HG03432 (cell line): ENCODE data around the gene OR2T27.
"Not testable (repeated sequence)": the region's sequence is repeated elsewhere in the genome, so short reads cannot be mapped to it uniquely, and the experiment has no call there.

Experiments
- ATAC-seq: cut with Tn5 transposase; IDR thresholded peaks from one replicate; pipeline ENCODE4 v1.9.1; 2021; ENCODE audit warnings: mild to moderate bottlenecking, moderate library complexity; ENCODE audit not compliant: unreplicated experiment

Gene OR2T27, protein sequence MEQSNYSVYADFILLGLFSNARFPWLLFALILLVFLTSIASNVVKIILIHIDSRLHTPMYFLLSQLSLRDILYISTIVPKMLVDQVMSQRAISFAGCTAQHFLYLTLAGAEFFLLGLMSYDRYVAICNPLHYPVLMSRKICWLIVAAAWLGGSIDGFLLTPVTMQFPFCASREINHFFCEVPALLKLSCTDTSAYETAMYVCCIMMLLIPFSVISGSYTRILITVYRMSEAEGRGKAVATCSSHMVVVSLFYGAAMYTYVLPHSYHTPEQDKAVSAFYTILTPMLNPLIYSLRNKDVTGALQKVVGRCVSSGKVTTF

DNA sequence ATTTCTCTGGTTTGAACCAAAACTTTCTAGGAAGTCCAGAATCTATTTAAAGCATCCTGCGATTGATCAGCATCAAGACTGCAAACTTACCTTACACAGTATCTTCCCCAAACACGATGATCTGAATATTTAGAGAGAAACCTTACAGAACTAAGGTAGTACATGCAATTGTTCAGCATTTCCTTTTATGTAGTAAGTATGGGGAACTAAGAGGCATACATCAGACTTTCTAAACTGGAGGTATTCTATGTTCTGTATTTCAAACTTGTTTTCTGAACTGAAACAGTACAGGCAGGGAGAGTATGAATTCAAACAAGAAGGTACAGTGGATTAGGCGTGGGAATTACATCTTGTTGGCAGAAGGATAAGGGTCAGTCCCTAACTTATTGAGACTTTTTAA, at the start of gene OR2T27:
TSS of gene OR2T27 (minus strand) at position 175 of the 400 bp plus-strand sequence. CDS start 4,644 bp downstream, outside the sequence.
- peak; percentile 70 for ATAC-seq

DNA sequence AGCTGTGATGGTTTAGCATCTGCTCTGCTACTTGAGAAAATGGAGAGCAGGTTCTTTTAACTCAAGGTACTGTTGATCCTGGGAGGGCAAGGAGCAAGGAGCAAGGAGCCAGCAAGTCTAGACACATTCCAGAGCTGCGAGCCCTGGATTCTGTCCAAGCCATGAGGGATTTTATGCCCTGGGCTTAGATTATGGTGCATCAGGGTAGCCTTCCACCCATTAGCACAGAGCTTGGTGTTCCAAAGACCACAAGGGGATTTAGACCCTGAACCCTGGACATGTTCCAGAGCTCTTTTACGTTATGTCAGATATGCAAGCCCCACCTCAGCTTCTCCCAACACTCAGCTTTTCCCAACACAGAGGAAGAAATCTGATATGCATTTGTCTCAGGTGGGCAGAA, 49.3 kb upstream of the OR2T27 start:
- no peak for ATAC-seq

DNA sequence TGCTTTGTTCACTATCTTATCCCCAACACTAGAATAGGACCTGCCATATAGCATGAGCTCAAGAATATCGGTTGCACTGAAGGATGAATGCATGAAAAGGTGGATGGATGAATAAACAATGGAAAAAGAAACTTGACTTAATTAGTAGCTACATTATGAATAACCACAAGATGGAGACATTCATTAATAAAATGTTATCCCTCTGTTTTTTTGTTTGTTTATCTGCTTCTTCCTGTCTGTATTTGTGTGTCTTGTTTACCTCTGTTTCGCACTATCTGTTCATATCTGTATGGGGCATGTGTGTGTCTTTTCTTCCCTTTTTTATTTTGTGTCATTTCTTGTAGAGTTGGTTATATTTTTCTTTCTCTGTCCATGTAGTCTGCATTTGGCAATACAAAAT, 48.3 kb upstream of the OR2T27 start:
- no peak for ATAC-seq

DNA sequence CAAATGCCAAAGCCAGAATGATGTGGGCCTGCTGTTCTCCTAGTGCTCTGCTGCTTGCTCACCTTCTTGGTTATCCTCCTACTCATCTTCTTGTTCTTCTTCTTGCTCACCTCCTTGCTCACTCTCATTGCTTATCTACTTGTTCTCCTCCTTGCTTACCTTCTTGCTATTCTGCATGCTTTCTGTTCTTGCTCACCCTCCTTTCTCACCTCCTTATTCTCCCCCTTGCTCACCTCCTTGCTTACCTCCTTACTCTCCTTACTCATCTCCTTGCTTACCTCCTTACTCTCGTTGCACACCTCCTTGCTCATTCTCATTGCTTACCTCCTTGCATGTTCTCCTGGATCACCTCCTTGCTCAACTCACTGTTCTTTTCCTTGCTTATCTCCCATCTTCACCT, 47.4 kb upstream of the OR2T27 start, which contains the start of gene OR14I1:
TSS of gene OR14I1 (minus strand) at position 53 of the 400 bp plus-strand sequence.
- ATAC-seq, result no peak

DNA sequence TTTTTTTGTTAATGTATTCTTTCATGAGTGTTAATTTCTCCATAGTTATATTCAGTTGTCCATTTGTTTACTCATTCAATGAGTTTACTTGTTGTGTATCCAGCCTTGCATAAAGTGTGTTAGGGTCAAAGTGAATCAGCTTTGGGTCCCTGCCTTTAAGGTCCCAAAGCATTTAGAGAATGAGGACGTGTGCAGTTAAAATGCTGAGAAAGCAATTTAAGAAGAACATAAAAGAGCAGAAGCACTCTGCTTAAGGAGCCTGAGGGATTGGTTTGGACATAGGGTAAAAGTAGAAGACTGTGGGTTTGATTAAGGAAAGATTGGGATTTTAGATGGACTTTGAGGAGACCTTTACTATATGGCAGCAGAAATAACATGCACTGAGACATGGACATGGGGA, 43.8 kb upstream of the OR2T27 start:
- ATAC-seq, result no peak

DNA sequence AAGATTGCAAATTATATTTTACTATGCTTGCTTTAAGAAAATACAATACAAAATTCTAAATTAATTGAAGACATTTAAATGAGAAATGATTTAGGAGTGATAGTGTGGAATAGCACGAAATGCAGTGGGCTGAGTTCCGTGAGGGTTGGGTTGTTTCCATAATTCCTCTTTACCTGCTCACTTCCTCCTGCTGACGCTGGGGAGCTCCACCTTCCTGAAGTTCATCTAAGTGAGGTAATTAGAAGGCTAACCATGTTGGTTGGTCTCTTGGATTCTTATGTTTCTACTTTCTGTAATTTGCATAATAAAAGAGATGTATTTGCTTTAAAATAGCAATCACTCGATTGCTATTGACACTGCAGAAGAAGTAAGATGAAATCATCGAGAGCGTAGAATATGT, 42.6 kb upstream of the OR2T27 start:
- no peak for ATAC-seq

DNA sequence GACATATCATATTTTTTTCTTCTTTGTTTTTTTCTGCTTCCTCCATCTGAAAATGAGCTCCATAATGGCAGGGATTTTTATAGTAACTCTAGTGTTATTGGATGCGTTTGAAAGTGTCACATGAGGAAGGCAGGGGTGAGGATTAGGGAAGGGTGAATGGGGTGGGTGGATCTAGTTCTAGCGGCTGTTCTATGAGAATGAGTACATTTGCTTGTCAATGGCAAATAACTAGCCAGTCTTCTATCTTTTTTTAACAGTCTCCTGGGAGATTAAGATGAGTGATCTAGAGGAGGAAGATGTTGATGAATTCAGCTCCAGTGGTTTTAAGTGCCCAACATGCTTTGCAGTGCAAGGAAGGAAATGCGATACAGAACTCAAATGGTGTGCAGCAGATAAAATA, 41.4 kb upstream of the OR2T27 start:
- ATAC-seq, result no peak

DNA sequence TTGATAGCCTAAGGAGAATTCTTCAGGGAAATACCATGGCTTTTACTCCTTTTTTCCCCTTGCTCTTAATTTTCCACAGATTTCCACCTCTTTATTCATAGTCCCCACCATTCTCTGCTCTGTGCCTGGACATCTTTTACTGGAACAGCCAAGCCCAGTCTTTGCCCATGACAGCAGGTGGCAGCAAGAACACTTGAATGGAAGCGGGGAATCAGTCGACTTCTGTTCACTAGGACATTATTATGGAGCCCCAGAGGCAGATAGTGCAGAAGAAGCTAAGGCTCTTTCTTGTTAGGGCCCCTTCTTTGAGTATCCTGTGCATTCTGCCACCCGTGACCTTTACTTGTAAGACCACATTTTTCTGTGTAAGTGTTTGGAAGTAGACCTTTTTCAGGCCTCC, 40.9 kb upstream of the OR2T27 start:
- ATAC-seq, result peak; percentile 55

DNA sequence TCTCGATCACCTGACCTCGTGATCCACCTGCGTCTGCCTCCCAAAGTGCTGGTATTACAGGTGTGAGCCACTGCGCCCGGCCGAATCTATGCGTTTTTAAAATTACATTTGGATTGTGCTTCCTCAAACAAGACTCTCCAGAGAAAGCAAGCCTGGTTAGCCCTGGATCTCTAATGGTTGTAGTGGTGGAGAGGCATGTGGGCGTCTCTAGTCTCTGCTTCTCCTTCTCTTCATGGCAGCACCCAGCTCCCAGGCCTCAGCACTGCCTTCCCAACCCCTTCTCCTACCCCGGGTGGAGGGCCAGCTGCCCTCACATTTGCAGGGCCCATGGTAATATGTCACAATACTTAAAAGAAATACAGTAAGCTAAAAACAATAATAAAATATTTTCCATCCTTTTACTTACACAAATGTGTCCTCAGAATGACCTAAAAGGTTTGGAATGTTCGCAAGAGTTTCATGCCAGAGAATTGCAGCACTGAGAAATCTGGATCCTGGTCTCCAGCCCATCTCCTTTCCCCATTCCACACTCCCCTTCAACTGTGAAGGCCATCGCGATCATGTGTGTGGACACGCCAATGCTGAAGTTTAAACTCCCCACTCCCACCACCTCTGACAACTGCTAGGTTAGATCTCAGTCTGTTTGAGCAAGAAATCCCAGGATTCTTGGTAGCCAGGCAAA, 40.3 kb upstream of the OR2T27 start:
- ATAC-seq, result no peak

DNA sequence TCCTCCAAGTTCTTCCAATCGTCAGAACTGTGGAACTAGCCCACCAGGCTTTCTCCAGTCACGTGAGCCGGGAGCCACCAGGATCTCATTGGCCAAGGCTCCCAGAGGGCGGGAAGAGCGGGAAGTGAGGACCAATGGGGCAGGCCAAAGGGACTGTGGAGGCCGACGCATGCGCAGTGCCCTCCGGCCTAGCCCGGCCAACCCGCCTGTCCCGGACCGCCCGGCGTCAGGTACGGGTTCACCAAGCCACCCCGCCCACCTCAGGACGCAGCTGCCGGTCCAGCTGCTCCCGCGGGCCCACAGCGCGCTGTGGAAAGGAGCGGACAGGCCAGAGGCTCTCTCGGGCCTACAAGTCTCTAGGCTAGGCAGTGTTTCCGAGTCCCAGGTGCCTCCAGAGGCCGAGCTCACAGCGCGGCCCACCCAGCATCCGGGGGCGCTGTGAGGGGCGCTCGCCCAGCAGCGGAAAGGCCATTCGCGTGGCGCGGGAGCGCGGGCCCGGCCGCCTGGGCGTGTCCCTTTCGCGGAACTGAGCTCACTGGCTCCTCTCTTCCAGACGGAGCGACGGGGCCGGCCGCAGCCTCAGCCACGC, 36.3 kb upstream of the OR2T27 start:
- ATAC-seq, result no peak

DNA sequence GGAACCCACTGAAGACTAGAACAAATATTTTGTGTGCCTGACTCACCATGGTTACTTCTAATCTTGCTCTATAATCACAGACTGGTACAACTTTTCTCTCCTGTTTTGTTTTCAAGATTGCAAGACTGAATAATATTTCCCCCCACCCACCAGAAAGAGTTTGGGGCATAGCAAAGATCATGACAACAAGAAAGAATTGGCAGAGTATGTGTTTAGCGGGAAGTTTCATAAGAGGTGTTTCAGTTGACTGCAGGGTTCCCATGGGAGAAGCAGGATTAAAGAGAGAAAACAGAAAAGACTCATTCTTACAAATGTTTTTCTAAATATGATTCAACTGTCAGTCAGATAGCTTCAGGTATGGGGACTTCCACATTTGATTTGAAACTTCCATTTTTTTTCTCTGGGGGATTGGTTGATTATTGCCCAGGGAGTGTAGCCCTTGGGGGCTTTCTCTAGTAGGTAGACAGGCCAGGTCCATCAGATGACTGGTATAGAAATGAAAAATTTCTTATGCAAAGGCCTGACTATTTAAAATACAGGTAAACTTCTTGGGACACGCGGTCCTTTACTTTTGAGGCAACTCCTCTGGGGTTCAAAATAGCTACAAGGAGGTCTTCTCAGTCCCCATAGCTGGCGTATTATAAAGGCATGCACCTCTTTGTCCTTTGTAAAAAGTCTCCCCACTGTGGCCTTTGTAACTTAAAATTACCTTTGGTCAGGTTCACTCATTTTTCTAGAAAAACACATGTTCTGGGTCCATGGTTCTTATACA, 33.4 kb upstream of the OR2T27 start:
- ATAC-seq, result peak; percentile 79

DNA sequence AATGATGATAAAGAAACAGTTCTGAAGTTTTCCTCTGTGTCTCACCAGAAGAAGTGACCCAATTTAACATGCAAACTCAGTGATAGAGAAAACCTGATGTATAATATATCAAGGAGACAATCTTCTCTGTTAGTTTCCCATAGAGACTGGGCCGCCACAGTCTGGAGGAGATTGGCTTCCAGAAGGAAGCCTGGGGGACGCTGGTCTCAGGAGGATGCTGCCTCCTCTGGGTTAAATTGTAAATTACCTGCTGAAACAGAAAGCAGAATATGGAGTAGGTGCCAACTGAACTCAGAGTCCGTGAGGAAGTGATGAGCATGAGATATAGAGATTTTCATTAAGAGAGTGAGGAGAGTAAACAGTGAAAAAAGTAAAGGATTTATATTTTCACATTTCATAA, 31.5 kb upstream of the OR2T27 start:
- peak; percentile 78 for ATAC-seq

DNA sequence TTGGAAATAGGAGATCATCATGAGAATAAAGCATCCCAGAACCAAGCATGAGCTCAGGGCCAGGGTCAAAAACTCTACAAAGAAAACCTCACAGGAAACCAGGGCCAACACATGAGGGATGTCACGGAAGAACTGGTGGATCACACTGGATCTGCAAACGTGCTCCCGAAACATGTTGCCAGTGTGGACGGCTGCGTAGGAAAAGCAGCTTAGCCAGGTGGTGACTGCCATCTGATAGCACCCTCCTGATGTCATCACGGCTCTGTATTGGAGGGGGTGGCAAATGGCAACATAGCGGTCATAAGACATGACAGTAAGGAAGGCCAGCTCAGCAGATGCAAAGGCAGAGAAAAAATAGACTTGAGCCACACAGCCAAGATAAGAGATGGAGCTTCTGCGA, 26.3 kb upstream of the OR2T27 start:
- ATAC-seq, result no peak

DNA sequence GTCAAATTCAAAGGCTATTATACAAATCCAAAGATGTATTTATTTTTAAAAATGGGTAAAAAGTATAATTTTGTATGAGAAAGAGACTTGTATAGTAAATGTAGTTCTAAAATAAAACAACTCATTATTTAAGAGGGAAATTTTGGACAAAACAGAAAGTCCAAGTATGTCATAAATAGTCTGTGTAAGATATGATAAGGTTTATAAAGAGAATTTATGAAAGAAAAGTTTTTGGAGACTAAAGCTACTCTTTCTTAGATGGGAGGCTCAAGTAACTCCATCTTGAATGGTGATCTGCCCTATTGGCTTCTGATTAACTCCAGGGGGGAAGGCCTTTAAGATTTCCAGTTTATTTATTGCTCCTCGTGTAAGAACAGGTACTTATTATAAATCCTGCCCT, 14.7 kb upstream of the OR2T27 start:
- no peak for ATAC-seq

DNA sequence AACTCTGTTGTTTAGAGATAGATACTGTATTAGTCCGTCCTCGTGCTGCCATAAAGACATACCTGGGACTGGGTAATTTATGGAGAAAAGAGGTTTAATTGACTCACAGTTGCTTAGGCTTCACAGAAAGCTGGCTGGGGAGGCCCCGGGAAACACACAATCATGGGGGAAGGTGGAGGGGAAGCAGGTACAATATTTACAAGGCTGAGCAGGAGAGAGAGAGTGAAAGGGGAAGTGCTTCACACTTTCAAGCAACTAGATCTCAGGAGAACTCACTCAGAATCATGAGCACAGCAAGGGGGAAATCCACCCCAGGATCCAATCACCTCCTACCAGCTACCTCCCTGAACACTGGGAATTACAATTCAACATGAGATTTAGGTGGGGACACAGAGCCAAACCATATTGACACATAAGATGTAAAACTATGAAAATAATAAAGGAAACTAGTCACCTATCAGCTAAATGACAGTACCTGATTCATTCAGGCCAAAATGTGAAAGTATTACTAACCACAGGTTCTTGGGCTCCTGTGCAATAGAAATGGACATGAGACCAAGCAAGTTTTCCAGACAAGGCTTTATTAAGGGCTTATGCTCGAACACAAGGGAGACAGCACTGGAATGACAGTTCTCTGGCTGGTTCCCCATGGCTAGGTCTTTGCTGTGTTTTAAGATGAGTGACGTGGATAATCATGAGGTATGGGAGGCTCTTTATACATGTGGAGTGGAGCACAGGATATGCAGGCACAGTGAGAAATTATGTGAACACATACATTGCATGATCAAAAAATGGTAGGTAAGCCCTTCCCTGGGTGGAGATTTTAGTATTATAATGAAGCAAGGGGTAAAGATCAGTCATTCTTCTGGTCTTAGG, 8.4 kb upstream of the OR2T27 start:
- peak; percentile 97 for ATAC-seq

DNA sequence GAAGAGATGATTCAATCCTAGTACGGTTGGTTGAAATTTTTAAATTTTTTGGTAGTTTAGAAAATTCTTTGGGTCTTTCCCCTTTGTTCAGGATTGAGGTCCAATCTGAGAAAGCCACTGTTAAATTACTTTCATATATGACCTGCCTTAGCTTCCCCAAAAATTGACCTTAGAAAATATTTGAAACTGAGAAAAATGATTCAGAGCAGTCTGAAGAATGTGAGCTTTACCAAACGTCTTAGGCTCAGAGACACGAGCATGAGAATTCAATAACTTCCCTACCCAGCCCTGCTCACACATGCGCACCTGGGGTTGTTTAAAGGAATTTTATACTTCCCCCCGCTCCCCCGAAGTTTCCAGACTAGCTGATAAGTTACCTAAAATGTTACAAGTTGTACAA, 1.5 kb upstream of the OR2T27 start:
- peak; percentile 61 for ATAC-seq

DNA sequence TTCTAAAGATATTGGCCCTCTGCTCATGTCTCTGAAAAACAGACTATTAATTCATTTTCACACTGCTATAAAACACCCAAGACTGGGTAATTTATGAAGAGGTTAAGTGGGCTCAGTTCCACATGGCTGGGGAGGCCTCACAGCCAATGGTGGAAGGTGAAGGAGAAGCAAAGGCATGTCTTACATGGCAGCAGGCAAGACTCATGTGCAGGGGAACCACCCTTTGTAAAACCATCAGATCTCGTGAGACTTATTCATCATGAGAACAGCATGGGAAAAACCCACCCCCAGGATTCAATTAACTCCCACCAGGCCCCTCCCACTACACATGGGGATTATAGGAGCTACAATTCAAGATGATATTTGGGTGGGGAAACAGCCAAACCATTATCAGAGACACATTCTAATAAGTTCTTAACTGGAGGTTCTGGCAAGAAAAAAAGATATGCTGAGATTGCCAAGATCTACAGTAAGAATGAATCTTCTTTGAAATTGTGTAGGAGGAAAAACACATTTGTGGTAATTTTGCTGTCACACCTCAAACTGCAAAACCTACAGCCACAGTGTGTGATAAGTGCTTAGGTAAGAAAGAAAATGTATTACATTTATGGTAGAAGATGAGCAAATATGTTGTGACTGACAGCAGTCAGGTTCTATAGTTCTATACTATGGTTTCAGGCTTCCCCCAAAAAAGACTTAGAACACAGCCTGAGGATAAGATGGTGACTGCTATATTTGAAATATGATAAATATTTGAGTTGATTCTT, 6.4 kb downstream of the OR2T27 start:
- not testable (repeated sequence) for ATAC-seq

DNA sequence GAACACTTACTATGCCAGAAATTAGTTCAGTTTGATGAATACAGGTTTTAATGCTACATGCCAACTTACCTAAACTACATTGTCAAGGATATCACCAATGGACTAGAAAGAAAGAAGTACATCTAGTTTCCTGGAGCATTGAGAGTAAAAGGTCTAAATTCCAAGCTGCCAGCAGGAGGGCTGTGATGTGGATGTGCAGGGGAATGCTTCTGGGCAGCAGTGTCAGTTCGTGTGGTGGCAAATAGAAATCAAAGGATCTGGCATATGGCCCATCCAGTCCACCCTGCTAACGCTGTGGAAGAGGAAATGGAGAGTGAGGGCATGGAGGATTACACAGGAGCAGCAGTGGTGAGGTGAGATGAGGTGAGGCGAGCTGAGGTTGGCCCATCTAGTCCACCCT, 10.2 kb downstream of the OR2T27 start, which contains the start of gene OR2T35:
TSS of gene OR2T35 (minus strand) at position 101 of the 400 bp plus-strand sequence. CDS start 6,020 bp downstream, outside the sequence.
- not testable (repeated sequence) for ATAC-seq

DNA sequence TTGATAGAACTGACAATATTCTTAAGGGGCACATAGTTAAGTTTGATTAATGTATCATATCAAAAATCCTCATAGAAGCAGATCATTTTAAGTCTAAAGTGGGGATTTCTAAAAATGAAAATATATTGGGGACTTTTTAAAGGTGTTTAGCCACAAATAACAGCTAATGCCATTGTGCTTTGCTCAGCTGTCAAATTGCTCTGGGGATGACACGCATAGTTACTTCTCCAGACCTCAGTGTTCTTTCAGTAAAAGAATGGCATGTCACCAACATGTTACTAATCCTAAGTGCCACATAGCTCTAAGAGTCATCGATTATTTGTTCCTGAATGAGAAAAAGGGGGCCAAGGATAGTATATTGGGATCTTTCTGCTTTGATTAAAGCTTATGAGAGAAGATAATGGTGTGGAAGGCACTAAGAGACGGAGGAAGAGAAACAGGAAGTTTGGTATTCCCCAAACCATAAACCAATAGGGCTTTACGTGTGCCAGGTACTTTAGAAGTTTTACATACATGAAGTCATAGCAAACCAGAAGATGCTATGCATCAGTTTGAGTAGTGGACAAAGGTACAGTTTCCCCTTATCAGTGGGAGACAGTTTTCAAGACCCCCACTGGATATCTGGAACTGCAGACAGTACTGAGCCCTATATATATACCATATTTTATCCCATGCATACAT, 12.2 kb downstream of the OR2T27 start:
- peak; percentile 73 for ATAC-seq
